ENCODE data around the gene ZBTB20.

DNA sequence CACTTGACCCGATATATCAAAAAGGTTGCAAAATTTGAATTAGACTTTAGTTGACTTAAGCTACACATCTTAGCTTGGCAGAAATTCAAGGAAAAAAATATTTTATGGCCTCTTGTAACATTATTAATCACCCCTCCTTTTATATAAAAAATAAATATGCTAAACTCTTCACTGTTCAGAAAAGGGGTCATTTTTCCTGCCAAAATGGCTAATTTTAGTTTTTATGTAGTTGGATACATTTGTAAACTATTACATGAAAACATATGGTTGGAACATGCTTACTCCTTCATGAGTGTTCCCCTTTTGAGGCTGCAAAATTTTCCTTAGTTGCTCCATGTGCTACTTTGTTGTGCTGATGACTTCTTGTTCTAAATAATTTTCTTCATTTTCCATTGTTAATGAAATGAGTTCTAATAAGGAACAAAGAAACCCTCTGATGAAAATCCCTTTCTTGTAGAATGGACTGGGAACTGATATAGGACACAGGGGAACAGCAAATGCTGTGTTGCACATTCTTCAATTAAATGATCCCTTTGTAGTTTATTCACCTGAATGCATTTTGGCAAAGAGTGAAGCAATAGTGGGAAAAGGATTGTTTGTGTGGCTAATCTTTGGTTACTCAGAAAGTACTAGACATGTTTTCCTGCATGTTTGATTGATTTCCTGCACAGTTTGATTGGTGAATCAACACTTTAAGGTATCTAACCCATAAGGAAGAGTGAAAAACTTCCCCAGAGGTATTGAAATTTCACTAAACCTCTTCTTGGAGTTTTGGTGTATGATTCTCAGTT lies 503.9 kb downstream of the ZBTB20 start:
- TF ChIP-seq, protein P1, sequence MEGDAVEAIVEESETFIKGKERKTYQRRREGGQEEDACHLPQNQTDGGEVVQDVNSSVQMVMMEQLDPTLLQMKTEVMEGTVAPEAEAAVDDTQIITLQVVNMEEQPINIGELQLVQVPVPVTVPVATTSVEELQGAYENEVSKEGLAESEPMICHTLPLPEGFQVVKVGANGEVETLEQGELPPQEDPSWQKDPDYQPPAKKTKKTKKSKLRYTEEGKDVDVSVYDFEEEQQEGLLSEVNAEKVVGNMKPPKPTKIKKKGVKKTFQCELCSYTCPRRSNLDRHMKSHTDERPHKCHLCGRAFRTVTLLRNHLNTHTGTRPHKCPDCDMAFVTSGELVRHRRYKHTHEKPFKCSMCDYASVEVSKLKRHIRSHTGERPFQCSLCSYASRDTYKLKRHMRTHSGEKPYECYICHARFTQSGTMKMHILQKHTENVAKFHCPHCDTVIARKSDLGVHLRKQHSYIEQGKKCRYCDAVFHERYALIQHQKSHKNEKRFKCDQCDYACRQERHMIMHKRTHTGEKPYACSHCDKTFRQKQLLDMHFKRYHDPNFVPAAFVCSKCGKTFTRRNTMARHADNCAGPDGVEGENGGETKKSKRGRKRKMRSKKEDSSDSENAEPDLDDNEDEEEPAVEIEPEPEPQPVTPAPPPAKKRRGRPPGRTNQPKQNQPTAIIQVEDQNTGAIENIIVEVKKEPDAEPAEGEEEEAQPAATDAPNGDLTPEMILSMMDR (IDR thresholded peaks at IDR 0.05): no peak
- TF ChIP-seq POLR2AphosphoS5 (IDR thresholded peaks at IDR 0.05): no peak
- TF ChIP-seq POLR2A (IDR thresholded peaks at IDR 0.05): no peak
